ENCODE results near the gene CASKIN2.

Gene CASKIN2

GRCh38 chr17:75504347-75505151 is 10.8 kb downstream of the CASKIN2 start:
- peak in 1 of 2 experiments; percentile 52 for DNase-seq

- DNase-seq = no peak
Observed at GRCh38 chr17:75503976-75504346, 11.4 kb downstream of the CASKIN2 start.

GRCh38 chr17:75503337-75503950 is 11.9 kb downstream of the CASKIN2 start:
- peak in 1 of 2 experiments; percentile 17 for DNase-seq

GRCh38 chr17:75502721-75503329 is 12.5 kb downstream of the CASKIN2 start:
- DNase-seq = no peak

- DNase-seq = no peak
Observed at GRCh38 chr17:75502072-75502720, 13.1 kb downstream of the CASKIN2 start.

GRCh38 chr17:75501378-75502071 is 13.8 kb downstream of the CASKIN2 start:
- no peak for DNase-seq

- DNase-seq = no peak
Observed at GRCh38 chr17:75500419-75501216, 14.7 kb downstream of the CASKIN2 start.

GRCh38 chr17:75499313-75500022 is 15.9 kb downstream of the CASKIN2 start:
- no peak for DNase-seq

GRCh38 chr17:75498726-75499213 is 16.6 kb downstream of the CASKIN2 start:
- DNase-seq = no peak

GRCh38 chr17:75498039-75498725 is 17.2 kb downstream of the CASKIN2 start:
- no peak for DNase-seq

GRCh38 chr17:75496005-75496404 is 19.3 kb downstream of the CASKIN2 start:
- no peak for DNase-seq

- no peak for DNase-seq
Observed at GRCh38 chr17:75494326-75494877, 20.9 kb downstream of the CASKIN2 start.

GRCh38 chr17:75493476-75494129 is 21.7 kb downstream of the CASKIN2 start:
- no peak for DNase-seq

- no peak for DNase-seq
Observed at GRCh38 chr17:75492555-75493168, 22.7 kb downstream of the CASKIN2 start.

GRCh38 chr17:75491680-75492079 is 23.7 kb downstream of the CASKIN2 start:
- no peak for DNase-seq

GRCh38 chr17:75490953-75491649 is 24.2 kb downstream of the CASKIN2 start:
- DNase-seq = no peak

GRCh38 chr17:75490173-75490743 is 25.1 kb downstream of the CASKIN2 start:
- DNase-seq = no peak

GRCh38 chr17:75489511-75489955 is 25.8 kb downstream of the CASKIN2 start:
- DNase-seq = no peak

Measured in NCI-H526 (cell line).